ENCODE results near the gene MAEA. TPM values are rescaled to one million over a fixed set of nuclear protein-coding genes. Genes with fewer than 3 reads are reported as not detected.

MAEA gene
- total and polyA plus RNA-seq, 8 donors, result 43.8 to 70.4 (median 56.1) TPM

GRCh38 chr4:1244081-1244977 lies 45.4 kb upstream of the MAEA start:
- H3K9me3 ChIP-seq, result no peaks in the 10 kb centered on the region
- no peak for ATAC-seq
- H3K4me1 ChIP-seq, result peaks cover 25 to 64% of the 10 kb centered on the region in 2 donors
- no peak overlapping the region for H3K4me3 ChIP-seq
- H3K36me3 ChIP-seq, result peaks cover 0 to 22% of the 10 kb centered on the region in 2 donors
- H3K27me3 ChIP-seq, result no peaks in the 10 kb centered on the region
- TF ChIP-seq CTCF (IDR thresholded peaks at IDR 0.05), result no peak
- intact Hi-C loops (cut with DNase I), result loop anchor here in 1 of 2 donors (10.0 kb wide), 1 partner anchor 80 kb away; no protein-coding TSS in a partner anchor
- DNase-seq, result peak in 2 of 4 donors; percentile 31 to 65
- no peak overlapping the region for H3K27ac ChIP-seq

GRCh38 chr4:1244978-1245471 lies 44.7 kb upstream of the MAEA start:
- DNase-seq, result peak in 1 of 4 donors; percentile 28
- ATAC-seq, result no peak
- intact Hi-C loops (cut with DNase I), result loop anchor here in 1 of 2 donors (10.0 kb wide), 1 partner anchor 80 kb away; no protein-coding TSS in a partner anchor
- H3K4me3 ChIP-seq, result no peak overlapping the region
- peaks cover 0 to 15% of the 10 kb centered on the region in 2 donors for H3K36me3 ChIP-seq
- H3K9me3 ChIP-seq, result no peaks in the 10 kb centered on the region
- no peaks in the 10 kb centered on the region for H3K27me3 ChIP-seq
- H3K4me1 ChIP-seq, result peaks cover 26 to 71% of the 10 kb centered on the region in 2 donors
- no peak overlapping the region for H3K27ac ChIP-seq
- no peak for TF ChIP-seq CTCF (IDR thresholded peaks at IDR 0.05)

GRCh38 chr4:1245481-1246051 lies 44.1 kb upstream of the MAEA start:
- no peaks in the 10 kb centered on the region for H3K27me3 ChIP-seq
- TF ChIP-seq CTCF (IDR thresholded peaks at IDR 0.05), result no peak
- peaks cover 31 to 76% of the 10 kb centered on the region in 2 donors for H3K4me1 ChIP-seq
- peak overlapping the region in 1 of 2 donors; percentile 1 for H3K4me3 ChIP-seq
- intact Hi-C loops (cut with DNase I), result loop anchor here in 1 of 2 donors (10.0 kb wide), 1 partner anchor 81 kb away; no protein-coding TSS in a partner anchor
- DNase-seq (peak in 1 of 4 donors; percentile 57), ATAC-seq (no peak)
- peaks cover 0 to 12% of the 10 kb centered on the region in 2 donors for H3K36me3 ChIP-seq
- H3K9me3 ChIP-seq, result no peaks in the 10 kb centered on the region
- H3K27ac ChIP-seq, result peak overlapping the region in 1 of 2 donors; percentile 48

- Histone ChIP-seq H3K27me3 (no peaks in the 10 kb centered on the region), H3K27ac (peak overlapping the region; percentile 94 to 97), H3K9me3 (no peaks in the 10 kb centered on the region), H3K4me1 (peaks cover 32 to 80% of the 10 kb centered on the region in 2 donors), H3K4me3 (peak overlapping the region in 1 of 2 donors; percentile 95), H3K36me3 (peaks cover 0 to 5% of the 10 kb centered on the region in 2 donors)
- no peak for TF ChIP-seq CTCF (IDR thresholded peaks at IDR 0.05)
- peak in 2 of 4 donors; percentile 73 to 76 for DNase-seq
- intact Hi-C loops (cut with DNase I), result loop anchor here in 1 of 2 donors (10.0 kb wide), 1 partner anchor 81 kb away; no protein-coding TSS in a partner anchor
- peak; percentile 50 for ATAC-seq
Measured at GRCh38 chr4:1246111-1246881, 43.4 kb upstream of the MAEA start.
